Skeletal muscle tissue (tissue), 4 donors: ENCODE data around the gene NAP1L4. TPM values are rescaled to one million over a fixed set of nuclear protein-coding genes. Genes with fewer than 3 reads are reported as not detected.

Experiments
- H3K27ac ChIP-seq: one replicate; pipeline ENCODE4 v1.7.0; 2013; ENCODE audit warnings: mild to moderate bottlenecking, low read depth, low read length, inconsistent platforms
- H3K27me3 ChIP-seq, 3 donors: one replicate each; pipeline ENCODE4 v1.7.0; 2013; ENCODE audit warnings: low read length in 3 of 3; ENCODE audit not compliant: control insufficient read depth in 3 of 3, insufficient read depth in 3 of 3
- H3K36me3 ChIP-seq, 3 donors: one replicate each; pipeline ENCODE4 v1.7.0; 2013; ENCODE audit warnings: low read length in 3 of 3; ENCODE audit not compliant: control insufficient read depth in 3 of 3, insufficient read depth in 3 of 3
- H3K4me1 ChIP-seq, 3 donors: one replicate each; pipeline ENCODE4 v1.7.0; 2013; ENCODE audit warnings: low read length in 3 of 3, mild to moderate bottlenecking in 3 of 3; ENCODE audit not compliant: control insufficient read depth in 3 of 3, insufficient read depth in 3 of 3
- H3K4me3 ChIP-seq, 3 donors: one replicate each; pipeline ENCODE4 v1.7.0; 2013; ENCODE audit warnings: low read length in 3 of 3
- H3K9ac ChIP-seq, 3 donors: one replicate each; pipeline ENCODE4 v1.7.0; 2013; ENCODE audit warnings: low read length in 3 of 3, mild to moderate bottlenecking in 3 of 3, moderate library complexity in 2 of 3, low read depth in 1 of 3
- H3K9me3 ChIP-seq, 3 donors: one replicate each; pipeline ENCODE4 v1.7.0; 2013; ENCODE audit warnings: low read length in 3 of 3; ENCODE audit not compliant: control insufficient read depth in 3 of 3
- total RNA-seq: library from RNA; depleted of rRNA; stranded (reverse); fragments of >200 nt; gene quantifications from one replicate; pipeline ENCODE4 v1.2.3, GENCODE V29; 2014
- donor health status: Osteomylitis.

NAP1L4 gene
- total RNA-seq, 1 donor from 2014 or later, result 148 TPM

DNA sequence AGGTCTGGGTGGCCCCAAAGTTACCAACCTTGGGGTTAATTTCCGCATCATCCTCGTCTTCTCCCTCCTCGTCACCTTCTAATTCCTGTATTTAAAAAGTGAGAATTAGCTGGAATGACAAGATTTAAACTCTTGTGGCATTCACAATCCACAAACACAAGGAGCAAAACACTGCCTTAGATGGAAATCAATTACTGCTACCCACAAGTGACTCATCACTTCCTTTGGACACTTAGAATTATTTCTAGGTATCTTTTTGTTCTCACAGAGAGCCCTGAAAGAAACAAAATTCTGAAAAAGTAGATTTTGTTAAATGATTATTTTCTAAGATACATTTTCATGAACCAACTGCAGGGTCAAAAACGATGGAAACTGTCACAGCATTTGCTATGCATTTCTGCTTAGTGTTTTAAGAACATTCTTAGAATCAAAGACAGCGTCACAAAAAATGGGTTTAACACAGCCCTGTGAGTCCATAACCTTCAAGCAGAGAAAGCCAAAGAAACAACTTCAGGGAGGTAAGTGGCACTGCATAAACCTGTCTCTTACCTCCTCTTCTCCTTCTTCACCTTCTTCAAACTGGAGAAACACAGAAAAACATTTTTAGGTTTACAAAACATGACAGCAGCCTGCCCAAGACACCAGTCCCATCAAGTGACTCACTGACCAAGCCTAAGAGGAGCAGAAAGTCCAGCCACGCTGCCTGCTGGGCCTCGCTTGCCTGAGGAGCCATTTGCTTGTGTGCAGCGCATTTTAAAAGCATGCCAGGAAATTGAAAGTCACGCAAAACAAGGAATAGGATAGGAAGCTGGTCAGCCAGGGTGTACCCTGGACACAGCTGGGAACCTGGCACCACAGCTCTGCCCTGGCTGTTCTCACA is 40.7 kb downstream of the NAP1L4 start:
- H3K9me3 ChIP-seq, result no peaks in the 10 kb centered on the region
- no peak overlapping the region for H3K27ac ChIP-seq
- no peaks in the 10 kb centered on the region for H3K27me3 ChIP-seq
- peaks cover 70 to 83% (median 82%) of the 10 kb centered on the region in 3 donors for H3K36me3 ChIP-seq
- no peak overlapping the region for H3K9ac ChIP-seq
- H3K4me3 ChIP-seq, result no peak overlapping the region
- H3K4me1 ChIP-seq, result no peaks in the 10 kb centered on the region

DNA sequence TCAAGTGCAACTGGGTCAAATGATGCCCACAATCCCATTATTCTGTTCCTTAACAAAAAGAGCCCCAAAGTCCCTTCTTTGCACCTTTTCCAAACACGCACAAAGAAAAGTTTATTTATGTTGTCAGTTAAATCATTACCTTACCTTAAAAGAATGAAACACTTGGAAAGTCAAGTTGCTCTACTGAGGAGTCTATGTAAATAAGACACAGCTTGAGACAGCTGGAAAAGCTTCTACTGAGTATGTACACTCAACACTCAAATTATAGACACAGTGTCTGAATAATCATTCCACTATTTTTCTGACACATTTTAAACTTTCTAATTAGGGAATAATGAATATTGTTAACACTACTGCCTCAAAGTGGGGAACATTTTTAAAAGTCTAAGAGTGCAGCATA is 41.3 kb downstream of the NAP1L4 start:
- Histone ChIP-seq H3K4me1 (peaks cover 4 to 5% (median 4%) of the 10 kb centered on the region in 3 donors), H3K27ac (no peak overlapping the region), H3K27me3 (no peaks in the 10 kb centered on the region), H3K4me3 (no peak overlapping the region), H3K9ac (no peak overlapping the region), H3K9me3 (no peaks in the 10 kb centered on the region), H3K36me3 (peaks cover 64 to 77% (median 75%) of the 10 kb centered on the region in 3 donors)

DNA sequence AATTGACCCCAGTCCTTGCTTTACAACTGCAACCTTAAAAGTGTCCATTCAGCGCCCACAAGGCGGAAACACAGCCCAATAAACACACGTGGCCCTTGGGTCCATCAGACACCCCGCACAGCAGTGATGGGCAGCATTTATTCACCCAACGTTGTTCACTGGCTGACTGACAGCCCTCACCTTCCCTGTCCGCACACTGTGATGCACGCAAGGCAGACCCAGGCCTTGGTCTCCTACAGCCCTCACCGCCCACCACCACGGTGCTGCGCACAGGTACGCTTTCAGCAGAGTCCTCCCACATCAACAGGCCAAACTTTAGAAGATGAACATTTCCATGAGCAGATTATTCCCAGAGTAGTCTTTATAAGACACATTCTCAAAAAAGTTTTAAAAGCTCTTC is 42.2 kb downstream of the NAP1L4 start:
- Histone ChIP-seq H3K4me3 (no peak overlapping the region), H3K9ac (no peak overlapping the region), H3K27ac (no peak overlapping the region), H3K4me1 (peaks cover 11 to 14% (median 13%) of the 10 kb centered on the region in 3 donors), H3K9me3 (no peaks in the 10 kb centered on the region), H3K27me3 (no peaks in the 10 kb centered on the region), H3K36me3 (peaks cover 62 to 69% (median 69%) of the 10 kb centered on the region in 3 donors)

GRCh38 chr11:2947744-2948143 is 44.4 kb downstream of the NAP1L4 start:
- Histone ChIP-seq H3K4me1 (peaks cover 13 to 19% (median 13%) of the 10 kb centered on the region in 3 donors), H3K4me3 (no peak overlapping the region), H3K9me3 (no peaks in the 10 kb centered on the region), H3K27ac (no peak overlapping the region), H3K27me3 (no peaks in the 10 kb centered on the region), H3K9ac (no peak overlapping the region), H3K36me3 (peaks cover 48 to 56% (median 48%) of the 10 kb centered on the region in 3 donors)

- no peak overlapping the region for H3K4me3 ChIP-seq
Measured at GRCh38 chr11:2945757-2946287, 46.3 kb downstream of the NAP1L4 start.

GRCh38 chr11:2945031-2945756 is 46.9 kb downstream of the NAP1L4 start:
- no peaks in the 10 kb centered on the region for H3K27me3 ChIP-seq
- peak overlapping the region in 2 of 3 donors; percentile 12 to 45 for H3K9ac ChIP-seq
- peaks cover 20 to 30% (median 20%) of the 10 kb centered on the region in 3 donors for H3K4me1 ChIP-seq
- no peaks in the 10 kb centered on the region for H3K9me3 ChIP-seq
- peak overlapping the region; percentile 7 to 49 (median 29) for H3K4me3 ChIP-seq
- H3K27ac ChIP-seq, result no peak overlapping the region
- peaks cover 22 to 32% (median 31%) of the 10 kb centered on the region in 3 donors for H3K36me3 ChIP-seq

More at GRCh38 chr11:2945757-2946287, 46.3 kb downstream of the NAP1L4 start:
- H3K36me3 ChIP-seq, result peaks cover 28 to 38% (median 32%) of the 10 kb centered on the region in 3 donors
- peaks cover 14 to 24% (median 15%) of the 10 kb centered on the region in 3 donors for H3K4me1 ChIP-seq
- H3K27ac ChIP-seq, result no peak overlapping the region
- H3K27me3 ChIP-seq, result no peaks in the 10 kb centered on the region
- H3K9ac ChIP-seq, result peak overlapping the region in 2 of 3 donors; percentile 12 to 40
- H3K9me3 ChIP-seq, result no peaks in the 10 kb centered on the region

DNA sequence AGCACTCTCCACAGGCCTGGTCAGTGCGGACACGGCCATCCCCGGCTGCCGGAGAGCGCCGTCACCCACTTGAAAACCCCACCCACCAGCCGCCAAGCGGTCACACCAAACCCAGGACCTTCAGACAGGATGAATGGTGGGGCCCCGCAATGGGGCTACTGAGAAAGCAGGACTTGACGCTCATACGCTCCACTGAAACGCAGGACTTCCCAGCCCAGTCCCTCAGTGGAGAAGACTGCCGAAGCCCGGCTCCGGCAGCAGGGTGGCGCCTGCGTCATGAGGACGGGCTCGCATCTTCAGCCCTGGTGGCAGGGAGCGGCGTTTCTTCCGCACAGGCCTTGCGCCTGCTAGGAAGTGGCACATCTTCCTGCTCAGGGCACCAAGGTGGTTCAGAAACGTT is 47.6 kb downstream of the NAP1L4 start:
- Histone ChIP-seq H3K4me1 (peaks cover 20 to 34% (median 22%) of the 10 kb centered on the region in 3 donors), H3K27ac (no peak overlapping the region), H3K9me3 (no peaks in the 10 kb centered on the region), H3K27me3 (no peaks in the 10 kb centered on the region), H3K36me3 (peaks cover 16 to 25% (median 24%) of the 10 kb centered on the region in 3 donors), H3K9ac (no peak overlapping the region), H3K4me3 (no peak overlapping the region)

GRCh38 chr11:2943711-2944118 is 48.4 kb downstream of the NAP1L4 start:
- peaks cover 20 to 39% (median 22%) of the 10 kb centered on the region in 3 donors for H3K4me1 ChIP-seq
- H3K27ac ChIP-seq, result no peak overlapping the region

DNA sequence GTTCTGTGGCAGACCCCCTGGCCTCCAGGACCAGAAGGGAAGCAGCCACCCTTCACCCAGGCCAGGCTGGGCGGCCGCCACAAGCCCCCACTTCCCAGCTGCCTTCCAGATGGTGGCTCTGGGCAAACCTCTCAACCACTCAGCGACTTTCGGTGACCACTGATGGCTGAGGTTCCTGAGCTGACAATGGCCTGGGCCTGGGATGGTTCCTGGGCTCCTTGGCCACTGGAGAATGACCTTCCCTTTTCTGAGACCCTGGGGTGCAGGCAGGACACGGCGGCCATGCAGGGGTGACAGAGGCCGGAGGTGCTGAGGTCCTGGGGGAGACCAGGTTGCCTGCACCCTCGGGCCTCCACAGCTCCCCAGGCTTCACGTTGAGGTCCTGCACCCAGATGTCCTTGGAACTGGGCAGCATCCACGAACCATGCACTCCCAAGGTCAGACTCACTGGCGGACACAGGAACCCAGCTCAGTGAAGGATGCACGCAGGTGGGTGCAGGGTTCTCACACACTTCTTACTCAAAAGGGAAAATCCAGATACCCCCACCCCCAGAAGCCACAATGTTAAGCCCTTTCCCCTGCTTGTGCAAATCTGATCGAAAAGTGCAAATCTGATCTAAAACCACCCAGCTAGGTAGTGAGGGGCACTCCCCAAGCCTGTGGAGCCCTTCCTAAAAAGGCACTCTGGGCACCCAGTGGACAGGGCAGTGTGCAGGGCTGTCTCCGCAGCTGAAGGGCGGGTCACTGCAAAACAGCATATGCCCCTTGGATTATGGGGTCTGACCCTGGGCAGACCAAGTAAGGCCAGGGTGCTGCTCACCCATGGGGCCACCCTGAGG is 49.0 kb downstream of the NAP1L4 start:
- no peaks in the 10 kb centered on the region for H3K9me3 ChIP-seq
- H3K9ac ChIP-seq, result peak overlapping the region in 1 of 3 donors; percentile 3
- no peaks in the 10 kb centered on the region for H3K27me3 ChIP-seq
- no peak overlapping the region for H3K27ac ChIP-seq
- no peak overlapping the region for H3K4me3 ChIP-seq
- peaks cover 6 to 12% (median 11%) of the 10 kb centered on the region in 3 donors for H3K36me3 ChIP-seq
- H3K4me1 ChIP-seq, result peaks cover 20 to 39% (median 22%) of the 10 kb centered on the region in 3 donors

More at GRCh38 chr11:2943711-2944118, 48.4 kb downstream of the NAP1L4 start:
- Histone ChIP-seq H3K36me3 (peaks cover 12 to 18% (median 17%) of the 10 kb centered on the region in 3 donors), H3K9ac (no peak overlapping the region), H3K4me3 (no peak overlapping the region), H3K27me3 (no peaks in the 10 kb centered on the region), H3K9me3 (no peaks in the 10 kb centered on the region)
